ENCODE data around the gene CCNYL1. TPM values are rescaled to one million over a fixed set of nuclear protein-coding genes. Genes with fewer than 3 reads are reported as not detected.
"Not testable (repeated sequence)": the region's sequence is repeated elsewhere in the genome, so short reads cannot be mapped to it uniquely, and the experiment has no call there.

Gene CCNYL1
- polyA plus RNA-seq, 3 donors = 17.0 to 24.2 (median 19.8) TPM

DNA sequence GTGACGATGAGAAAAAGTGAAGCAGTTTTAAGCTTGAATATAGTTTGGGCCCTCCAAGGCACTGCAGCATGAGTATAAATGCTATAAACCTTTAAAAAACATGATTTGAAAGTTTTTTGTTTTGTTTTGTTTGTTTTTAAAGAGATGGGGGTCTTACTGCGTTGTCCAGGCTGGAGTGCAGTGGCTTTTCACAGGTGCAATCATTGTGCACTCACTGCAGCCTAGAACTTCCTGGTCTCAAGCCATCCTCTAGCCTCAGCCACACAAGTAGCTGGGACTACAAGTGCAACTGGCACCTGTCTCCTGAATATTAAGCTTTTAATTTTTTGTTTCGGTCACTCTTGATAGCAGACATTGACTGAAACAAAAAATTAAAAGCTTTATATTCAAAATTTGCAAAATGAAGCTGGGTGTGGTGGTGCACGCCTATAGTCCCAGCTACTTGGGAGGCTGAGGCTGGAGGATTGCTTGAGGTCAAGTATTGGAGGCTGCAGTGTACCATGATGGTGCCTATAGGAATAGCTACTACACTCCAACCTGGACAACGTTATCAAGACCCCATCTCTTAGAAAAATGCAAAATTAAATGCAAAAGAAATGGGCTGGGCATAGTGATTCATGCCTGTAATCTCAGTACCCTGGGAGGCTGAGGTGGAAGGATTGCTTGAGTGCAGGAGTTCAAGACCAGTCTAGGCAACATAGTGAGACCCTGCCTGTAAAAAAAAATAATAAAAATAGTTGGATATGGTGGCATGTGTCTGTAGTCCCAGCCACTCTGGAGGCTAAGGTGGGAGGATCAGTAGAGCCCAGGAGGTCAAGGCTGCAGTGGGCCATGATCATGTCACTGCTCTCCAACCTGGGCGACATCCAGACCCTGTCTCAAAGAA is 43.3 kb downstream of the CCNYL1 start:
- DNase-seq (ENCODE audit: extremely low read depth in 1 of 11, low read depth in 9 of 11, low spot score in 4 of 11) = no peak

DNA sequence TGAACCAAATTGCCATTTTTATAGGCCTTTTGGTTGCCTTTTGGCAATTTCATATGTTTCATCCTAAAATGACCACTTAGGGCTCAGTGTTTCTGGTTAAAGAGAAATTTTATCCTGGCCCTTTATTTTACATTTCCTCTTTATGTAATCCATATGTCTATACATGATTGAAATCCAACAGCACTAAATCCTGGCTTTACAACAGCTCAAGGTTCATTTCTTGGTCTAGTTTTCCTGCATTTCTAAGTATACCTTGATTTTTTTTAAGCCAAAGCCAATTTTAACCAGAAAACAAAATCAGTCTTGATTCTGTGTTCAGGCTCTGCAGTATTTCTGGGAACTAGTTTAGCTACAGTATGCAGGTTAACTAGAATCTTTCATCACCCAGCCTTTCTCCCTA is 46.6 kb downstream of the CCNYL1 start:
- no peak for DNase-seq (ENCODE audit: extremely low read depth in 1 of 11, low read depth in 9 of 11, low spot score in 4 of 11)

DNA sequence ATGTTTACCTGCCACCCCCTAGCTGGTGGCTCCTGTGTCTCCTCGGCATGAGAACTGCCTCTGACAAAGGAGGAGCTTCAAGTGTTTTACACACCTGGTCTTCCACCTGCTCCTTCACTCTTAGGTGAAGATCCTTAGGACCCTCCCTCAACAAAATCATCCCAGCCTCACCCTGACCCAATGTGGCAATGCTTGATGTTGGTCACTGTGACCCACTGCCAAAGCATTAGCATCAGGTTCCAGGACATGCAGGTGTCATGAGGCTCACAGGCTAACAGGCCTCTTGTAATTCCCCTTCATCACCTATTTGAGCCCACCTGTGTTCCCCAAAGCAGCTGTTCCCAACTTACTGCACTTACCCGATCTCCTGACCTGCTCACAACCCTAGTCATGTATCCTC is 48.5 kb downstream of the CCNYL1 start:
- DNase-seq (ENCODE audit: extremely low read depth in 1 of 11, low read depth in 9 of 11, low spot score in 4 of 11) = no peak

DNA sequence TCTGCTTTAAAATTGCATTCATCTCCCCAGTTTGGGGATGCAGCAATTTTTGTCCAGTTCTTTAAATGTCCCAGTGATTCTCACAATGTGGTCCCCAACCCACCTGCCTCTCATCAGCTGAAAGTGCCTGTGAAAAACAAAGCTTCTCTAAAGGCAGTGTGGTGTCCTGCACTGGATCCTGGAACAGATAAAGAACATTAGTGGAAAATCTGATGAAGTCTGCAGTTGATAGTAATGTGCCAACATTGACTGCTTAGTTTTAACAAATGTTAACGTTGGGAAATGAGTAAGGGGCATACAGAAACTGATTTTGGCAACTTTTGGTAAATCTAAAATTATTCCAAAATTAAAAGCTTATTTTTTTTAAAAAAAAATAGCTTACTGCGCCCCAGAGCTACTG is 49.0 kb downstream of the CCNYL1 start:
- no peak for DNase-seq (ENCODE audit: extremely low read depth in 1 of 11, low read depth in 9 of 11, low spot score in 4 of 11)

- not testable (repeated sequence) for DNase-seq (ENCODE audit: extremely low read depth in 1 of 11, low read depth in 9 of 11, low spot score in 4 of 11)
Measured at GRCh38 chr2:207761426-207761825, 50.0 kb downstream of the CCNYL1 start.

GRCh38 chr2:207762146-207762545 is 50.7 kb downstream of the CCNYL1 start:
- DNase-seq (ENCODE audit: extremely low read depth in 1 of 11, low read depth in 9 of 11, low spot score in 4 of 11) = no peak

GRCh38 chr2:207763303-207763917 is 52.0 kb downstream of the CCNYL1 start:
- DNase-seq (ENCODE audit: extremely low read depth in 1 of 11, low read depth in 9 of 11, low spot score in 4 of 11) = no peak

GRCh38 chr2:207764096-207764630 is 52.7 kb downstream of the CCNYL1 start:
- DNase-seq (ENCODE audit: extremely low read depth in 1 of 11, low read depth in 9 of 11, low spot score in 4 of 11) = no peak

- no peak for DNase-seq (ENCODE audit: extremely low read depth in 1 of 11, low read depth in 9 of 11, low spot score in 4 of 11)
Measured at GRCh38 chr2:207765547-207765946, 54.1 kb downstream of the CCNYL1 start.

GRCh38 chr2:207766041-207766551 is 54.7 kb downstream of the CCNYL1 start:
- DNase-seq (ENCODE audit: extremely low read depth in 1 of 11, low read depth in 9 of 11, low spot score in 4 of 11) = no peak

GRCh38 chr2:207766697-207767460 is 55.4 kb downstream of the CCNYL1 start:
- DNase-seq (ENCODE audit: extremely low read depth in 1 of 11, low read depth in 9 of 11, low spot score in 4 of 11) = no peak

- DNase-seq (ENCODE audit: extremely low read depth in 1 of 11, low read depth in 9 of 11, low spot score in 4 of 11) = peak in 1 of 11 donors; percentile 31
Measured at GRCh38 chr2:207767461-207768167, 56.2 kb downstream of the CCNYL1 start.

DNA sequence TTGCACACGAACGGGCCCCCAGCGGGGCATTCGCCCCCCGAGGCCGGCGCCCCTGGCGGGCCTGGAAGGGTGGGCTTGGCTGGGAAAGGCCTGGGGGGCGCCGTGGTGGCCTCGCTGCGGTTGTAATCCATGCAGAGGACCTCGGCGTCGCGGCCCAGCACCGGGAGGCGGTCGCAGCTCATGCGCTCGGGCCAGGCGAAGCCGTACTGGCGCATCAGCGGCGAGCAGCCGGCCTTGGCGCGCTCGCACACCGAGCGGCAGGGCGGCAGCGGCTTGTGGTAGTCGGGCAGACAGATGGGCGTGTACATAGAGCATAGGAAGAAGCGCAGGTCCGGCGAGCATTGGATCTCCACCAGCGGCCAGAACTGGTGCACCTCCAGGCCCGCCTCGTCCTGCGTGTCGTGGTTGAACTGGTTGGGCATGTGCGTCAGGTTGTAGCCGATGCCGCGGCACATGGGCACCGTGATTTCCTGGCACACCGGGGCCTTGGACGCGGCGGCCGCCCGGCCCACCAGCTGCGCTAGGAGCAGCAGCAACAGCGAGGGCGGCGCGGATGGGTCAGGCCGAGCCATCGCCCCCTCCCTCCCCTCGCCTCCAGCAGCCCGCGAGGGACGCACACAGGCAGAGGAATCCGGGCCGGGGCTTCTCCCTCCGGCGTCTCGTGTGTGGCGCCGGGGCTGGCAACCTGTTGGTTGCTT is 56.9 kb downstream of the CCNYL1 start:
- DNase-seq (ENCODE audit: extremely low read depth in 1 of 11, low read depth in 9 of 11, low spot score in 4 of 11) = no peak

- peak in 2 of 11 donors; percentile 22 to 25 for DNase-seq (ENCODE audit: extremely low read depth in 1 of 11, low read depth in 9 of 11, low spot score in 4 of 11)
Measured at GRCh38 chr2:207768866-207769596, 57.6 kb downstream of the CCNYL1 start.

DNA sequence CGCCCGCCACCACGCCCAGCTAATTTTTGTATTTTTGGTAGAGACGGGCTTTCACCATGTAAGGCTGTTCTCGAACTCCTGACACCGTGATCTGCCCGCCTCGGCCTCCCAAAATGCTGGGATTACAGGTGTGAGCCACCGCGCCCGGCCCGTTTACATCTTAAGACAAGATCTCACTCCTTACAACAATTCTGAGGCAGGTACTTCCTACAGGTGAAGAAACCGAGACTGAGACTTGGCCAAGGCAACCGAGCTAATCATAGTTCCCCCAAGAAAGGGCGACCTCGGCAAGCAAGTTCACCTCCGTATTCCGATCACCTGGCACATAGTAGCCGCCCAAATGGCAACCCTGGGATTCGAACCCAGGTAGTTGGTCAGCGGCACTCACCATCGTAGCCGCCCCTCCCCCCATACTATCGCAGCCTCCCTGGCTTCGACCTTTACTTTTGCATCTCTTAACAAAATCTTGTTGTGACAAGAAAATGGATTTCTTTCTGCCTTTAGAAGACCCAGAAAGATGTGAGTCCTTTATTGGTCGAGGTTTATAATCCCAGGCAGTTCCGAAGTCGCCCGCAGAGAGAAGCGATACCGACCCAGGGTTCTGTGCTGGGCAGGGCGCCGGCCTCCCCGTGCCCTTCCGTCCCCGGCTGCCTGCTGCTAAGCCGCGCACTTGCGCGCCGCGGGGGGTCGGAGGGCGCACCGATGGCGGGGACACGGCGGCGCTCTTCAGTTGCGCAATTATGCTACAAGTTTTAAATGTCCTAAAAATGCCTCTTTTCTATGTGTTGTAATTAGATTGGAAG is 59.4 kb downstream of the CCNYL1 start:
- DNase-seq (ENCODE audit: extremely low read depth in 1 of 11, low read depth in 9 of 11, low spot score in 4 of 11) = no peak

DNA sequence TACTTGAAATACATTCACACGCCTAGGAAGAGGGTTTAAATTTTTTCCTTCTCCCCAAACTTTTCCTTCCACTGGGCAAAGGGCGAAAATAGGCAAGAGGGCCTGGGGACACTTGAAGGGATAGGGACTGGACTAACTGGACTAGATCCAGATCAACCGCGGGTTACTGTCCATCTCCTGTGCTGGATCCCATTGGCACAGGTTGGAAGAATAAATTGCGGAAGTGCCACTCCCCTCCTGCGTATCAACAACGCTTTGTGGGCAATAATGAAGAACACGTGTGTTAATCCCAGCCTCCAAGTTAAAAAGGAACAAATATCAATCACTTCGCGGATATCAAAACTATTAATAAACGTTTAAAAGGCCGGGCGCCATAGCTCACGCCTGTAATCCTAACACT is 60.0 kb downstream of the CCNYL1 start:
- DNase-seq (ENCODE audit: extremely low read depth in 1 of 11, low read depth in 9 of 11, low spot score in 4 of 11) = no peak

All from renal cortex interstitium (tissue), 11 donors.